K562 (cell line): ENCODE results near the gene HNF4A. TPM values are rescaled to one million over a fixed set of nuclear protein-coding genes. Genes with fewer than 3 reads are reported as not detected.

Source experiments
- ATAC-seq: fragments of 200-7000 bp; cut with Tn5 transposase; 3 replicates; pipeline ENCODE4 v1.9.1; 2020; ENCODE audit warnings: moderate library complexity
- BruUV-seq: library from RNA; stranded (reverse); fragments of 400-500 nt; replicated peaks from 2 replicates; lab custom pipeline; 2021; lab: Mats Ljungman, UMichigan
- CTCF ChIA-PET: fragments of 300-600 bp; formaldehyde crosslinking; extraction: SDS; loops from one replicate; lab custom pipeline; 2021; ENCODE audit warnings: low intra/inter-chr PET ratio; lab: Yijun Ruan, JAX
- POLR2A ChIA-PET: fragments of 300-600, 350-650 bp; sonication (Branson Sonifier 250); formaldehyde crosslinking; extraction: SDS; loops from one replicate; lab custom pipeline; 2021; ENCODE audit warnings: antibody characterized with exemption, inconsistent platforms; lab: Yijun Ruan, JAX
- DNase-seq, 4 experiments: peaks; one replicate each; pipeline versions ENCODE4 v3.0.0 to v3.0.0-alpha.2; 2011 to 2018; ENCODE audit warnings: low spot score in 3 of 4, mixed read lengths in 3 of 4; ENCODE audit errors: extremely low read depth in 1 of 4
- FAIRE-seq: peaks from 2 replicates; lab custom pipeline; 2011; peaks lifted over from hg19 to GRCh38; lab: Jason Lieb, UNC
- H2AFZ ChIP-seq: 2 replicates; pipeline ENCODE4 v1.6.0; 2011; ENCODE audit warnings: low read depth, low read length, control low read depth, inconsistent platforms
- H3K27ac ChIP-seq: fragments of 200-600 bp; 3 replicates; pipeline ENCODE4 v1.8.0; 2011; ENCODE audit warnings: low read depth, mild to moderate bottlenecking, control low read depth, inconsistent platforms, low read length, moderate library complexity, mixed read lengths; ENCODE audit errors: extremely low read depth
- H3K27me3 ChIP-seq, 2 experiments: fragments of 300-600 bp in 1 of 2; 2 replicates in 1 of 2; 3 replicates in 1 of 2; pipeline versions ENCODE4 v1.6.0 to v1.8.0; 2011; ENCODE audit warnings: inconsistent platforms in 2 of 2, low read length in 2 of 2, mild to moderate bottlenecking in 1 of 2, mixed read lengths in 1 of 2, moderate library complexity in 1 of 2; ENCODE audit not compliant: control insufficient read depth in 2 of 2, insufficient read depth in 2 of 2
- H3K36me3 ChIP-seq: fragments of 300-600 bp; 3 replicates; pipeline ENCODE4 v1.8.0; 2011; ENCODE audit warnings: mild to moderate bottlenecking, low read length, inconsistent platforms; ENCODE audit not compliant: control insufficient read depth, insufficient read depth
- H3K4me1 ChIP-seq, 2 experiments: fragments of 200-600 bp in 1 of 2; replicated peaks in 1 of 2; 2 replicates in 1 of 2; 3 replicates in 1 of 2; pipeline versions ENCODE4 v1.5.1 to v1.8.0; 2011; ENCODE audit warnings: inconsistent platforms in 2 of 2, low read length in 2 of 2, mild to moderate bottlenecking in 1 of 2, mixed read lengths in 1 of 2, moderate library complexity in 1 of 2; ENCODE audit not compliant: control insufficient read depth in 2 of 2, insufficient read depth in 2 of 2
- H3K4me2 ChIP-seq: 2 replicates; pipeline ENCODE4 v1.6.1; 2011; ENCODE audit warnings: low read length, control low read depth, inconsistent platforms, mixed read lengths; ENCODE audit not compliant: insufficient read depth
- H3K4me3 ChIP-seq: fragments of 200-600 bp; sonication (generic), shearing (Covaris generic); 2 replicates; pipeline ENCODE4 v1.5.1; 2016; ENCODE audit warnings: control low read depth, inconsistent platforms
- H3K79me2 ChIP-seq: fragments of 200-600 bp; 3 replicates; pipeline ENCODE4 v1.8.0; 2011; ENCODE audit warnings: low read length, inconsistent platforms; ENCODE audit not compliant: control insufficient read depth, insufficient read depth
- H3K9ac ChIP-seq, 2 experiments: 2 replicates each; pipeline versions ENCODE4 v1.6.0 to v1.6.1; 2011; ENCODE audit warnings: low read depth in 2 of 2, low read length in 2 of 2, control low read depth in 1 of 2, inconsistent platforms in 1 of 2, mild to moderate bottlenecking in 1 of 2, mixed read lengths in 1 of 2; ENCODE audit not compliant: insufficient read depth in 1 of 2
- H3K9me1 ChIP-seq: one replicate; pipeline ENCODE4 v1.6.0; 2011; ENCODE audit warnings: inconsistent platforms, mild to moderate bottlenecking, low read length, moderate library complexity; ENCODE audit not compliant: control insufficient read depth, insufficient read depth
- H3K9me3 ChIP-seq: replicated peaks from 2 replicates; pipeline ENCODE4 v1.5.1; 2011; ENCODE audit warnings: low read depth, low read length, inconsistent platforms; ENCODE audit not compliant: control insufficient read depth, insufficient read depth
- H4K20me1 ChIP-seq: replicated peaks from 2 replicates; pipeline ENCODE4 v1.6.1; 2011; ENCODE audit warnings: low read length, inconsistent platforms, mixed read lengths; ENCODE audit not compliant: control insufficient read depth, insufficient read depth
- BHLHE40 ChIP-seq: IDR thresholded peaks from 2 replicates; pipeline ENCODE4 v1.6.1; 2011; ENCODE audit warnings: low read length, improper control_type of control experiment
- GABPB2 ChIP-seq: fragments of 250-450 bp; sonication (Bioruptor Pico); conservative IDR thresholded peaks from 2 replicates; pipeline ENCODE4 v1.5.1; 2021; ENCODE audit warnings: mild to moderate bottlenecking
- HMGN3 ChIP-seq: IDR thresholded peaks from 2 replicates; pipeline ENCODE4 v1.6.1; 2011; ENCODE audit warnings: borderline replicate concordance, low read depth, mild to moderate bottlenecking, mixed read lengths, low read length; ENCODE audit not compliant: insufficient read length; ENCODE audit errors: extremely low read depth
- JUND ChIP-seq, 2 experiments: IDR thresholded peaks; 2 replicates in 1 of 2; 3 replicates in 1 of 2; pipeline ENCODE4 v1.6.1; 2011; ENCODE audit warnings: borderline replicate concordance in 2 of 2, low read depth in 2 of 2, low read length in 2 of 2, improper control_type of control experiment in 1 of 2, missing biosample characterization in 1 of 2, missing genetic modification characterization in 1 of 2, missing genetic modification reagents in 1 of 2
- KHSRP ChIP-seq: fragments of 450-650 bp; IDR thresholded peaks from 2 replicates; pipeline ENCODE4 v1.6.1; 2017
- NCOA6 ChIP-seq: fragments of 450-650 bp; IDR thresholded peaks from 2 replicates; pipeline ENCODE4 v1.6.1; 2017; ENCODE audit warnings: mild to moderate bottlenecking
- NR2C1 ChIP-seq, 2 experiments: fragments of 450-650 bp; IDR thresholded peaks; 2 replicates each; pipeline ENCODE4 v1.6.1; 2017; ENCODE audit warnings: mild to moderate bottlenecking in 2 of 2, antibody characterized with exemption in 1 of 2, inconsistent platforms in 1 of 2, missing compliant biosample characterization in 1 of 2, missing genetic modification characterization in 1 of 2
- NR2C2 ChIP-seq, 2 experiments: fragments of 200-800 bp in 1 of 2; sonication (Bioruptor generic) in 1 of 2; sonication (generic) in 1 of 2; formaldehyde crosslinking in 1 of 2; IDR thresholded peaks; 2 replicates each; pipeline versions ENCODE4 v1.6.1 to v1.8.0; 2016 to 2022; ENCODE audit warnings: mild to moderate bottlenecking in 1 of 2, missing compliant biosample characterization in 1 of 2, missing genetic modification characterization in 1 of 2, missing genetic modification reagents in 1 of 2
- RBFOX2 ChIP-seq: fragments of 200-400 bp; formaldehyde crosslinking; IDR thresholded peaks from 2 replicates; pipeline ENCODE4 v1.6.1; 2017; ENCODE audit warnings: low read depth, mild to moderate bottlenecking, low read length, moderate library complexity
- ZEB2 ChIP-seq: fragments of 450-650 bp; IDR thresholded peaks from 2 replicates; pipeline ENCODE4 v1.6.1; 2016
- ZNF263 ChIP-seq: sonication (generic); formaldehyde crosslinking; IDR thresholded peaks from 2 replicates; pipeline ENCODE4 v1.8.0; 2022; ENCODE audit warnings: mild to moderate bottlenecking, missing genetic modification reagents, borderline replicate concordance
- ZNF589 ChIP-seq: fragments of 200-800 bp; sonication (Bioruptor generic); IDR thresholded peaks from 2 replicates; pipeline ENCODE4 v1.6.1; 2016; ENCODE audit warnings: low read depth, missing genetic modification characterization, missing compliant biosample characterization
- WGBS: fragments of 100-300 bp; shearing (Covaris generic); methylation state at CpG from one replicate; pipeline ENCODE4 v1.1.6; 2016; ENCODE audit warnings: low coverage, mixed read lengths; ENCODE audit not compliant: insufficient coverage; ENCODE audit errors: missing lambda C conversion rate; 5-methylcytosine and 5-hydroxymethylcytosine counted together
- in situ Hi-C: fragments of 300-500 bp; cut with MboI; formaldehyde crosslinking; loops from 4 replicates; pipeline ENCODE4 v1.15.0; 2018; ENCODE audit warnings: inconsistent platforms, mixed read lengths
- intact Hi-C: fragments of 100-400 bp; cut with micrococcal nuclease; formaldehyde crosslinking; loops from 2 replicates; pipeline ENCODE4 v1.14.2; 2022
- polyA plus RNA-seq, 8 experiments: library from polyadenylated mRNA; depleted of rRNA in 4 of 8; stranded (reverse) in 5 of 8; unstranded in 3 of 8; fragments of >200 nt; fragmentation: Nextera tagmentation in 2 of 8; fragmentation: Illumina TruSeq in 1 of 8; extraction: Ambion mirVana in 2 of 8; extraction: Trizol in 1 of 8; gene quantifications; 2 replicates each; pipeline versions ENCODE4 v1.2.1 to v1.2.3, GENCODE V29; 2011 to 2014; ENCODE audit warnings: inconsistent platforms in 1 of 8, missing spikeins in 1 of 8
- total RNA-seq, 7 experiments: library from RNA; depleted of rRNA in 6 of 7; stranded (reverse); fragments of >200 nt in 6 of 7; fragmentation: Illumina TruSeq in 2 of 7; extraction: Trizol in 2 of 7; gene quantifications; 2 replicates each; pipeline versions ENCODE4 v1.2.1 to v1.2.3, GENCODE V29; 2011 to 2021; ENCODE audit warnings: low replicate concordance in 1 of 7
- TF ChIP-seq, protein P1 (sequence below): sonication (generic); formaldehyde crosslinking; IDR thresholded peaks from 2 replicates; pipeline ENCODE4 v1.8.0; 2022; ENCODE audit warnings: mild to moderate bottlenecking, missing genetic modification reagents, borderline replicate concordance
- TF ChIP-seq, protein P2 (sequence below), 2 experiments: fragments of 200-800 bp in 1 of 2; sonication (Bioruptor generic) in 1 of 2; sonication (generic) in 1 of 2; formaldehyde crosslinking in 1 of 2; IDR thresholded peaks in 1 of 2; conservative IDR thresholded peaks in 1 of 2; 2 replicates each; pipeline versions ENCODE4 v1.5.0 to v1.6.1; 2016 to 2020; ENCODE audit warnings: missing compliant biosample characterization in 1 of 2, missing genetic modification characterization in 1 of 2, missing genetic modification reagents in 1 of 2

The HNF4A gene
- total and polyA plus RNA-seq, 9 of the 15 experiments (the other 6 are each of a cell fraction or from before 2014, with no cell fraction given): 0.03 to 0.27 (median 0.08) TPM; not detected in 5

DNA sequence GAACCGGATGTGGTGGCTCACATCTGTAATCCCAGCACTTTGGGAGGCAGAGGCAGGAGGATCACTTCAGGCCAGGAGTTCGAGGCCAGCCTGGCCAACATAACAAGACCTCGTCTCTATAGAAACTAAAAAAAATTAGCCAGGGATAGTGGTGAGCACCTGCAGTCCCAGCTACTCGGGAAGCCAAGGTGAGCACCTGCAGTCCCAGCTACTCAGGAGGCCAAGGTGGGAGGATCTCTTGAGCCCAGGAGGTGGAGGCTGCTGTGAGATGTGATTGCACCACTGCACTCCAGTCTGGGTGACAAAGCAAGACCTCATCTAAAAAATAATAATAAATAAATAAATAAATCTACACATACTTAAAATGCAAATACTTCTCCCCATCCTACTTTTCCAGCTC, 65.0 kb downstream of the HNF4A start:
- intact Hi-C loops: no loop called here

More for the DNA sequence above, 65.0 kb downstream of the HNF4A start:
- peaks cover 8% of the 10 kb centered on the region; the same call in 1 of the 2 replicates for H4K20me1 ChIP-seq
- H3K9me1 ChIP-seq: no peaks in the 10 kb centered on the region
- H2AFZ ChIP-seq: no peak overlapping the region
- H3K9ac ChIP-seq: no peak overlapping the region
- in situ Hi-C loops: no loop called here
- 2% methylated on average over 4 of the region's 4 CpGs for WGBS
- H3K4me1 ChIP-seq: 0 out of 5 replicates have a peak, but pooled peaks cover 0 to 3% of the 10 kb centered on the region in 2 experiments
- H3K27me3 ChIP-seq: peaks cover 12 to 38% of the 10 kb centered on the region in 2 experiments; a peak in 4 of 5 replicates
- no peak overlapping the region for H3K27ac ChIP-seq
- H3K9me3 ChIP-seq: no peaks in the 10 kb centered on the region
- POLR2A ChIA-PET: interaction anchor here (0.6 kb wide), 1 partner anchor 218 kb away, joined by 3 read pairs; no protein-coding TSS in a partner anchor
- CTCF ChIA-PET: no interaction called here
- H3K36me3 ChIP-seq: no peaks in the 10 kb centered on the region
- ATAC-seq (no peak), FAIRE-seq (no peak), DNase-seq (no peak)
- no peak overlapping the region for H3K4me2 ChIP-seq
- H3K4me3 ChIP-seq: no peak overlapping the region
- BruUV-seq: no TSS peak
- TF ChIP-seq ZNF589 (CRISPR knock-in tag) (no peak), KHSRP (no peak), JUND (IDR thresholded peaks at IDR 0.05; ENCODE audit: borderline replicate concordance, low read depth, low read length) (no peak), JUND (tag; IDR thresholded peaks at IDR 0.05; ENCODE audit: borderline replicate concordance, low read depth, low read length) (no peak), NR2C2 (CRISPR knock-in tag; IDR thresholded peaks at IDR 0.05) (no peak), NR2C2 (tag; IDR thresholded peaks at IDR 0.05) (no peak), NR2C1 (IDR thresholded peaks at IDR 0.05) (no peak), NR2C1 (tag; IDR thresholded peaks at IDR 0.05) (no peak), GABPB2 (no peak), HMGN3 (no peak), RBFOX2 (no peak), BHLHE40 (no peak), NCOA6 (no peak), ZNF263 (no peak), ZEB2 (no peak)
- TF ChIP-seq, protein P1, sequence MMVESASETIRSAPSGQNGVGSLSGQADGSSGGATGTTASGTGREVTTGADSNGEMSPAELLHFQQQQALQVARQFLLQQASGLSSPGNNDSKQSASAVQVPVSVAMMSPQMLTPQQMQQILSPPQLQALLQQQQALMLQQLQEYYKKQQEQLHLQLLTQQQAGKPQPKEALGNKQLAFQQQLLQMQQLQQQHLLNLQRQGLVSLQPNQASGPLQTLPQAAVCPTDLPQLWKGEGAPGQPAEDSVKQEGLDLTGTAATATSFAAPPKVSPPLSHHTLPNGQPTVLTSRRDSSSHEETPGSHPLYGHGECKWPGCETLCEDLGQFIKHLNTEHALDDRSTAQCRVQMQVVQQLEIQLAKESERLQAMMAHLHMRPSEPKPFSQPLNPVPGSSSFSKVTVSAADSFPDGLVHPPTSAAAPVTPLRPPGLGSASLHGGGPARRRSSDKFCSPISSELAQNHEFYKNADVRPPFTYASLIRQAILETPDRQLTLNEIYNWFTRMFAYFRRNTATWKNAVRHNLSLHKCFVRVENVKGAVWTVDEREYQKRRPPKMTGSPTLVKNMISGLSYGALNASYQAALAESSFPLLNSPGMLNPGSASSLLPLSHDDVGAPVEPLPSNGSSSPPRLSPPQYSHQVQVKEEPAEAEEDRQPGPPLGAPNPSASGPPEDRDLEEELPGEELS: no peak
- TF ChIP-seq, protein P2, sequence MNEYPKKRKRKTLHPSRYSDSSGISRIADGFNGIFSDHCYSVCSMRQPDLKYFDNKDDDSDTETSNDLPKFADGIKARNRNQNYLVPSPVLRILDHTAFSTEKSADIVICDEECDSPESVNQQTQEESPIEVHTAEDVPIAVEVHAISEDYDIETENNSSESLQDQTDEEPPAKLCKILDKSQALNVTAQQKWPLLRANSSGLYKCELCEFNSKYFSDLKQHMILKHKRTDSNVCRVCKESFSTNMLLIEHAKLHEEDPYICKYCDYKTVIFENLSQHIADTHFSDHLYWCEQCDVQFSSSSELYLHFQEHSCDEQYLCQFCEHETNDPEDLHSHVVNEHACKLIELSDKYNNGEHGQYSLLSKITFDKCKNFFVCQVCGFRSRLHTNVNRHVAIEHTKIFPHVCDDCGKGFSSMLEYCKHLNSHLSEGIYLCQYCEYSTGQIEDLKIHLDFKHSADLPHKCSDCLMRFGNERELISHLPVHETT (CRISPR knock-in tag; conservative IDR thresholded peaks at IDR 0.05 in 1 of 2, IDR thresholded peaks at IDR 0.05 in 1 of 2): no peak
- H3K79me2 ChIP-seq: no peaks in the 10 kb centered on the region
